H9 (cell line): ENCODE results near the gene GRK1. TPM values are rescaled to one million over a fixed set of nuclear protein-coding genes. Genes with fewer than 3 reads are reported as not detected.

Experiments used
- DNase-seq: peaks from one replicate; pipeline ENCODE4 v3.0.0-alpha.2; 2017
- H2AFZ ChIP-seq: one replicate; pipeline ENCODE4 v1.6.1; 2013; ENCODE audit warnings: mild to moderate bottlenecking, low read length, control low read depth, moderate library complexity
- H2AK5ac ChIP-seq: 2 replicates; pipeline ENCODE4 v1.6.1; 2013; ENCODE audit warnings: low read length, control low read depth, mixed read lengths; ENCODE audit not compliant: insufficient read length
- H2BK120ac ChIP-seq: one replicate; pipeline ENCODE4 v1.6.1; 2013; ENCODE audit warnings: low read depth, mild to moderate bottlenecking, low read length, control low read depth, inconsistent platforms; ENCODE audit not compliant: poor library complexity, severe bottlenecking
- H2BK12ac ChIP-seq: 2 replicates; pipeline ENCODE4 v1.6.1; 2013; ENCODE audit warnings: low read length, control low read depth, mixed read lengths, low read depth; ENCODE audit not compliant: insufficient read length
- H2BK15ac ChIP-seq: 2 replicates; pipeline ENCODE4 v1.6.1; 2013; ENCODE audit warnings: low read depth, low read length, control low read depth
- H2BK20ac ChIP-seq: one replicate; pipeline ENCODE4 v1.6.1; 2013; ENCODE audit warnings: low read depth, mild to moderate bottlenecking, low read length, control low read depth, inconsistent platforms; ENCODE audit not compliant: poor library complexity, severe bottlenecking
- H2BK5ac ChIP-seq: 2 replicates; pipeline ENCODE4 v1.6.1; 2013; ENCODE audit warnings: low read length, control low read depth, mixed read lengths; ENCODE audit not compliant: insufficient read length
- H3K14ac ChIP-seq: 2 replicates; pipeline ENCODE4 v1.6.1; 2013; ENCODE audit warnings: low read length, control low read depth; ENCODE audit not compliant: insufficient read depth
- H3K18ac ChIP-seq: 2 replicates; pipeline ENCODE4 v1.6.1; 2013; ENCODE audit warnings: low read depth, mild to moderate bottlenecking, mixed read lengths, low read length, control low read depth; ENCODE audit not compliant: insufficient read length
- H3K23ac ChIP-seq: 2 replicates; pipeline ENCODE4 v1.6.1; 2013; ENCODE audit warnings: low read length, control low read depth, mixed read lengths, low read depth; ENCODE audit not compliant: insufficient read length
- H3K23me2 ChIP-seq: 2 replicates; pipeline ENCODE4 v1.6.1; 2013; ENCODE audit warnings: low read depth, mild to moderate bottlenecking, mixed read lengths, low read length, control low read depth; ENCODE audit not compliant: insufficient read length, poor library complexity, severe bottlenecking
- H3K27ac ChIP-seq: 2 replicates; pipeline ENCODE4 v1.5.1; 2013; ENCODE audit warnings: low read length, control low read depth, mixed read lengths, low read depth; ENCODE audit not compliant: insufficient read length
- H3K27me3 ChIP-seq: 2 replicates; pipeline ENCODE4 v1.6.1; 2013; ENCODE audit warnings: low read length, control low read depth, inconsistent platforms; ENCODE audit not compliant: insufficient read depth
- H3K4ac ChIP-seq: 2 replicates; pipeline ENCODE4 v1.6.1; 2013; ENCODE audit warnings: low read depth, mild to moderate bottlenecking, control low read depth, inconsistent platforms, low read length, moderate library complexity
- H3K4me1 ChIP-seq: 2 replicates; pipeline ENCODE4 v1.6.1; 2013; ENCODE audit warnings: low read length, control low read depth, inconsistent platforms; ENCODE audit not compliant: insufficient read depth
- H3K4me2 ChIP-seq: 2 replicates; pipeline ENCODE4 v1.6.1; 2013; ENCODE audit warnings: low read length, control low read depth, mixed read lengths; ENCODE audit not compliant: insufficient read length, insufficient read depth
- H3K56ac ChIP-seq: 2 replicates; pipeline ENCODE4 v1.6.1; 2013; ENCODE audit warnings: low read depth, mild to moderate bottlenecking, mixed read lengths, low read length, control low read depth; ENCODE audit not compliant: insufficient read length
- H3K79me1 ChIP-seq: 2 replicates; pipeline ENCODE4 v1.6.1; 2013; ENCODE audit warnings: low read depth, mild to moderate bottlenecking, moderate library complexity, low read length, control low read depth, inconsistent platforms; ENCODE audit not compliant: insufficient read depth, poor library complexity, severe bottlenecking
- H3K79me2 ChIP-seq: 2 replicates; pipeline ENCODE4 v1.6.1; 2013; ENCODE audit warnings: low read length, control low read depth, inconsistent platforms; ENCODE audit not compliant: insufficient read depth
- H3K9ac ChIP-seq: 2 replicates; pipeline ENCODE4 v1.6.1; 2013; ENCODE audit warnings: low read length, control low read depth, mixed read lengths; ENCODE audit not compliant: insufficient read length; ENCODE audit errors: extremely low read depth
- H3K9me3 ChIP-seq: one replicate; pipeline ENCODE4 v1.6.1; 2013; ENCODE audit warnings: low read depth, low read length, inconsistent platforms; ENCODE audit not compliant: control insufficient read depth
- H3T11ph ChIP-seq: one replicate; pipeline ENCODE4 v1.6.1; 2013; ENCODE audit warnings: mild to moderate bottlenecking, low read length, control low read depth, inconsistent platforms
- H4K20me1 ChIP-seq: one replicate; pipeline ENCODE4 v1.6.1; 2013; ENCODE audit not compliant: control insufficient read depth, insufficient read length, insufficient read depth
- H4K5ac ChIP-seq: 2 replicates; pipeline ENCODE4 v1.6.1; 2013; ENCODE audit warnings: low read depth, mild to moderate bottlenecking, mixed read lengths, low read length, control low read depth; ENCODE audit not compliant: insufficient read length
- H4K8ac ChIP-seq: replicated peaks from 2 replicates; pipeline ENCODE4 v1.6.1; 2013; ENCODE audit warnings: low read length, control low read depth, mixed read lengths, low read depth; ENCODE audit not compliant: insufficient read length
- H4K91ac ChIP-seq: 2 replicates; pipeline ENCODE4 v1.6.1; 2013; ENCODE audit warnings: low read depth, mild to moderate bottlenecking, moderate library complexity, mixed read lengths, low read length, control low read depth; ENCODE audit not compliant: insufficient read length
- H3K27ac Mint-ChIP-seq, 3 experiments: 2 replicates in 2 of 3; 3 replicates in 1 of 3; pipeline ENCODE4 v1.8.0; 2020 to 2021; ENCODE audit warnings: mixed read lengths in 3 of 3, mild to moderate bottlenecking in 1 of 3, moderate library complexity in 1 of 3
- H3K27me3 Mint-ChIP-seq: 2 replicates; pipeline ENCODE4 v1.8.0; 2021; ENCODE audit warnings: low read depth, mild to moderate bottlenecking, moderate library complexity, mixed read lengths
- H3K36me3 Mint-ChIP-seq, 3 experiments: 2 replicates in 2 of 3; 3 replicates in 1 of 3; pipeline ENCODE4 v1.8.0; 2020 to 2021; ENCODE audit warnings: low read depth in 3 of 3, mixed read lengths in 3 of 3; ENCODE audit not compliant: insufficient read depth in 1 of 3
- H3K4me1 Mint-ChIP-seq, 2 experiments: 2 replicates each; pipeline ENCODE4 v1.8.0; 2020; ENCODE audit warnings: mixed read lengths in 2 of 2
- H3K4me3 Mint-ChIP-seq, 2 experiments: 2 replicates in 1 of 2; 3 replicates in 1 of 2; pipeline ENCODE4 v1.8.0; 2020 to 2021; ENCODE audit warnings: mild to moderate bottlenecking in 2 of 2, mixed read lengths in 2 of 2, moderate library complexity in 1 of 2
- H3K9me3 Mint-ChIP-seq, 2 experiments: 2 replicates in 1 of 2; 3 replicates in 1 of 2; pipeline ENCODE4 v1.8.0; 2020; ENCODE audit warnings: mild to moderate bottlenecking in 2 of 2, mixed read lengths in 2 of 2, moderate library complexity in 1 of 2
- WGBS: extraction: QIAGEN DNeasy Blood & Tissue Kit; methylation state at CpG from one replicate; pipeline ENCODE4 v1.1.7; 2013; ENCODE audit warnings: missing lambda C conversion rate, low lambda C conversion rate, mixed read lengths; ENCODE audit not compliant: insufficient read length; ENCODE audit errors: extremely low coverage; 5-methylcytosine and 5-hydroxymethylcytosine counted together
- total RNA-seq: library from RNA; stranded (reverse); gene quantifications from 2 replicates; pipeline ENCODE4 v1.2.1, GENCODE V29; 2021
- TF ChIP-seq, protein P1 (sequence below): fragments of 200-600 bp; sonication (generic); conservative IDR thresholded peaks from 3 replicates; pipeline ENCODE4 v1.8.0; 2021; ENCODE audit warnings: antibody characterized with exemption, mild to moderate bottlenecking

GRK1 gene
- total RNA-seq, 1 experiment from 2014 or later, result 0.31 TPM

- no peak overlapping the region for H2BK15ac ChIP-seq
- H3K14ac ChIP-seq, result no peak overlapping the region; the same call in 1 of the 2 replicates
- H3K23me2 ChIP-seq, result no peaks in the 10 kb centered on the region
- no peak overlapping the region for H2BK5ac ChIP-seq
- no peak overlapping the region for H3T11ph ChIP-seq
- H2AK5ac ChIP-seq, result no peak overlapping the region
- no peak overlapping the region for H3K56ac ChIP-seq
- no peak overlapping the region for H3K4me3 Mint-ChIP-seq
- H3K27ac Mint-ChIP-seq, result no peak overlapping the region
- no peak overlapping the region for H3K4ac ChIP-seq
- H2BK120ac ChIP-seq, result no peak overlapping the region
- no peak overlapping the region for H2BK12ac ChIP-seq
- H3K27ac ChIP-seq, result no peak overlapping the region
- H3K27me3 Mint-ChIP-seq, result peaks cover 2% of the 10 kb centered on the region
- no peak overlapping the region for H3K9ac ChIP-seq
- DNase-seq, result no peak
- H3K23ac ChIP-seq, result no peak overlapping the region
- no CpG with 5 or more reads among the region's 25 CpGs for WGBS
- H4K5ac ChIP-seq, result no peak overlapping the region
- H4K20me1 ChIP-seq, result no peaks in the 10 kb centered on the region
- no peak overlapping the region for H4K91ac ChIP-seq
- H3K4me1 Mint-ChIP-seq, result peaks cover 2 to 3% of the 10 kb centered on the region in 2 experiments; a peak in 2 of 4 replicates
- H3K9me3 ChIP-seq, result no peaks in the 10 kb centered on the region
- H4K8ac ChIP-seq, result no peak overlapping the region
- peaks cover 0 to 1% (median 0%) of the 10 kb centered on the region in 3 experiments; a peak in 1 of 7 replicates for H3K36me3 Mint-ChIP-seq
- no peaks in the 10 kb centered on the region for H3K79me2 ChIP-seq
- H3K4me2 ChIP-seq, result no peak overlapping the region
- TF ChIP-seq, protein P1, sequence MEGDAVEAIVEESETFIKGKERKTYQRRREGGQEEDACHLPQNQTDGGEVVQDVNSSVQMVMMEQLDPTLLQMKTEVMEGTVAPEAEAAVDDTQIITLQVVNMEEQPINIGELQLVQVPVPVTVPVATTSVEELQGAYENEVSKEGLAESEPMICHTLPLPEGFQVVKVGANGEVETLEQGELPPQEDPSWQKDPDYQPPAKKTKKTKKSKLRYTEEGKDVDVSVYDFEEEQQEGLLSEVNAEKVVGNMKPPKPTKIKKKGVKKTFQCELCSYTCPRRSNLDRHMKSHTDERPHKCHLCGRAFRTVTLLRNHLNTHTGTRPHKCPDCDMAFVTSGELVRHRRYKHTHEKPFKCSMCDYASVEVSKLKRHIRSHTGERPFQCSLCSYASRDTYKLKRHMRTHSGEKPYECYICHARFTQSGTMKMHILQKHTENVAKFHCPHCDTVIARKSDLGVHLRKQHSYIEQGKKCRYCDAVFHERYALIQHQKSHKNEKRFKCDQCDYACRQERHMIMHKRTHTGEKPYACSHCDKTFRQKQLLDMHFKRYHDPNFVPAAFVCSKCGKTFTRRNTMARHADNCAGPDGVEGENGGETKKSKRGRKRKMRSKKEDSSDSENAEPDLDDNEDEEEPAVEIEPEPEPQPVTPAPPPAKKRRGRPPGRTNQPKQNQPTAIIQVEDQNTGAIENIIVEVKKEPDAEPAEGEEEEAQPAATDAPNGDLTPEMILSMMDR, result no peak
- no peak overlapping the region for H2AFZ ChIP-seq
- no peaks in the 10 kb centered on the region for H3K4me1 ChIP-seq
- H2BK20ac ChIP-seq, result no peak overlapping the region
- no peaks in the 10 kb centered on the region for H3K79me1 ChIP-seq
- peaks cover 0 to under 1% of the 10 kb centered on the region in 2 experiments; a peak in 1 of 5 replicates for H3K9me3 Mint-ChIP-seq
- no peaks in the 10 kb centered on the region for H3K27me3 ChIP-seq
- no peak overlapping the region for H3K18ac ChIP-seq
Measured at GRCh38 chr13:113656003-113656588, 10.9 kb upstream of the GRK1 start.
